Mucosa of descending colon (tissue), 3 donors: ENCODE results near the gene PHACTR1. TPM values are rescaled to one million over a fixed set of nuclear protein-coding genes. Genes with fewer than 3 reads are reported as not detected.

Source experiments
- ATAC-seq: fragments of 200-7000 bp; cut with Tn5 transposase; one replicate; pipeline ENCODE4 v1.9.1; 2020; ENCODE audit warnings: mild to moderate bottlenecking, moderate library complexity
- DNase-seq, 3 donors: peaks; one replicate each; pipeline ENCODE4 v3.0.0-alpha.2; 2020
- H3K36me3 ChIP-seq: fragments of 200-600 bp; one replicate; pipeline ENCODE4 v1.8.0; 2021; ENCODE audit warnings: low read depth, mild to moderate bottlenecking
- H3K4me1 ChIP-seq: fragments of 200-600 bp; one replicate; pipeline ENCODE4 v1.8.0; 2021; ENCODE audit warnings: low read depth, mild to moderate bottlenecking
- H3K4me3 ChIP-seq: fragments of 200-600 bp; one replicate; pipeline ENCODE4 v1.8.0; 2021; ENCODE audit warnings: mild to moderate bottlenecking
- H3K9me3 ChIP-seq: fragments of 200-600 bp; one replicate; pipeline ENCODE4 v1.8.0; 2021; ENCODE audit warnings: mild to moderate bottlenecking
- intact Hi-C, 2 donors: fragments of 100-400 bp; cut with DNase I in 1 of 2; cut with micrococcal nuclease in 1 of 2; formaldehyde crosslinking; loops; one replicate each; pipeline versions ENCODE4 v1.11.0 to v1.11.1; 2022; cut with DNase I, micrococcal nuclease
- total RNA-seq, 3 donors: library from RNA; stranded (reverse); fragmentation: NEBNext Ultra II Directional in 2 of 3; extraction: Animal tissue kit (Norgen Biotek cat#: 25700) in 2 of 3; gene quantifications; one replicate each; pipeline versions ENCODE4 v1.2.1 to v1.2.4, GENCODE V29; 2021 to 2023
- TF ChIP-seq, protein P1 (sequence below): fragments of 200-600 bp; IDR thresholded peaks from one replicate; pipeline ENCODE4 v1.8.0; 2022; ENCODE audit warnings: antibody characterized with exemption, mild to moderate bottlenecking
- donor health status: DM: no; HTN: no; CAD: no; lungs with moderate emphysema.
- donor health status: DM: no; HTN: no; CAD: no.
- donor health status: DM: no; HTN: yes; CAD: no.

PHACTR1 gene
- total RNA-seq, 3 donors from 2014 or later = 2.7 to 4.7 (median 3.1) TPM

DNA sequence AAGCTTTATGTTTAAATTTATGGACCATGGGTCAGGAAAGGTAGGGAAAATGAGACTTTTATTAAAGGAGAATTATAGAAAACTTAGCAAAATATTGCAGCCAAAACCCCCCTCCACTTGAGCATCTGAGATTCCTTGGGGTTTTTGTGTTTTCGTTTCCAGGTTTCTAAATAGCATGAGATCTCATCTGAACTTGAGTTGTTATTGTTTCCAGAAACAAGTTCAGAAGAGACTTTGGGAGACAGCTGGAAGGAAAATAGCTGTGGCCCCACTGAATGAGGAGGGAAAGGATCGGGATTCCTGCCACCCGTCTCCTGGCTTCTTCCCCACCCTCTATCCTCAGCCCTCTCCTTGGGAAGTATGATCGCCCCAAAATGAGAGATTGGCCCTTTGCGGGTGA is 536.2 kb downstream of the PHACTR1 start:
- no peak for ATAC-seq
- intact Hi-C loops = no loop called here

GRCh38 chr6:13253272-13253671 is 536.7 kb downstream of the PHACTR1 start:
- no peaks in the 10 kb centered on the region for H3K36me3 ChIP-seq
- TF ChIP-seq, protein P1, sequence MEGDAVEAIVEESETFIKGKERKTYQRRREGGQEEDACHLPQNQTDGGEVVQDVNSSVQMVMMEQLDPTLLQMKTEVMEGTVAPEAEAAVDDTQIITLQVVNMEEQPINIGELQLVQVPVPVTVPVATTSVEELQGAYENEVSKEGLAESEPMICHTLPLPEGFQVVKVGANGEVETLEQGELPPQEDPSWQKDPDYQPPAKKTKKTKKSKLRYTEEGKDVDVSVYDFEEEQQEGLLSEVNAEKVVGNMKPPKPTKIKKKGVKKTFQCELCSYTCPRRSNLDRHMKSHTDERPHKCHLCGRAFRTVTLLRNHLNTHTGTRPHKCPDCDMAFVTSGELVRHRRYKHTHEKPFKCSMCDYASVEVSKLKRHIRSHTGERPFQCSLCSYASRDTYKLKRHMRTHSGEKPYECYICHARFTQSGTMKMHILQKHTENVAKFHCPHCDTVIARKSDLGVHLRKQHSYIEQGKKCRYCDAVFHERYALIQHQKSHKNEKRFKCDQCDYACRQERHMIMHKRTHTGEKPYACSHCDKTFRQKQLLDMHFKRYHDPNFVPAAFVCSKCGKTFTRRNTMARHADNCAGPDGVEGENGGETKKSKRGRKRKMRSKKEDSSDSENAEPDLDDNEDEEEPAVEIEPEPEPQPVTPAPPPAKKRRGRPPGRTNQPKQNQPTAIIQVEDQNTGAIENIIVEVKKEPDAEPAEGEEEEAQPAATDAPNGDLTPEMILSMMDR = no peak
- no peak for ATAC-seq
- no peak overlapping the region for H3K4me3 ChIP-seq
- intact Hi-C loops = no loop called here
- no peaks in the 10 kb centered on the region for H3K9me3 ChIP-seq
- DNase-seq = no peak
- H3K4me1 ChIP-seq = no peaks in the 10 kb centered on the region

More for the DNA sequence above, 536.2 kb downstream of the PHACTR1 start:
- TF ChIP-seq, protein P1 = no peak
- Histone ChIP-seq H3K4me1 (no peaks in the 10 kb centered on the region), H3K36me3 (no peaks in the 10 kb centered on the region), H3K4me3 (no peak overlapping the region), H3K9me3 (no peaks in the 10 kb centered on the region)
- DNase-seq = no peak

- TF ChIP-seq, protein P1 = no peak
- H3K9me3 ChIP-seq = no peaks in the 10 kb centered on the region
- H3K36me3 ChIP-seq = no peaks in the 10 kb centered on the region
- ATAC-seq (peak; percentile 40), DNase-seq (no peak)
- no peak overlapping the region for H3K4me3 ChIP-seq
- no peaks in the 10 kb centered on the region for H3K4me1 ChIP-seq
- intact Hi-C loops = no loop called here
Measured at GRCh38 chr6:13256266-13257001, 539.9 kb downstream of the PHACTR1 start.

DNA sequence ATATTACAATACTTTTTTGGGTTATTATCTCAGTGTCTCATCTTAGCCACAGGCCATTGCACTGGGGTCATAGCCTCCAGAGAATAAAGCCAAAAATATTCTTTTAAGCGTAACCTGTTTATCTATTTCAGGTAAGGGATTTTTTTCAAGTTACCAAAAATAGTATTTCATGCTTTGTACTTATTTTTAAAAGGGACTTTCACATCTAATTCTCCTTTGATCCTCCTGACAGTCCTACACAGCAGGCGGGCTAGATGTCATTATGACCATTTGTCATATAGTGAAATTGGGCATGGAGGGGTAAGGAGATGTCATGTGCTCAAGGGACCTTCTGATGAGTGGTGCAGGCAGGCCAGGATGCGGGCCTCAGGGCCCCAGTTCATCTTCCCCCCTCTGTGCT is 542.8 kb downstream of the PHACTR1 start:
- DNase-seq = no peak
- Histone ChIP-seq H3K36me3 (no peaks in the 10 kb centered on the region), H3K4me3 (no peak overlapping the region), H3K9me3 (no peaks in the 10 kb centered on the region), H3K4me1 (no peaks in the 10 kb centered on the region)
- no peak for ATAC-seq
- intact Hi-C loops = no loop called here
- TF ChIP-seq, protein P1 = no peak

DNA sequence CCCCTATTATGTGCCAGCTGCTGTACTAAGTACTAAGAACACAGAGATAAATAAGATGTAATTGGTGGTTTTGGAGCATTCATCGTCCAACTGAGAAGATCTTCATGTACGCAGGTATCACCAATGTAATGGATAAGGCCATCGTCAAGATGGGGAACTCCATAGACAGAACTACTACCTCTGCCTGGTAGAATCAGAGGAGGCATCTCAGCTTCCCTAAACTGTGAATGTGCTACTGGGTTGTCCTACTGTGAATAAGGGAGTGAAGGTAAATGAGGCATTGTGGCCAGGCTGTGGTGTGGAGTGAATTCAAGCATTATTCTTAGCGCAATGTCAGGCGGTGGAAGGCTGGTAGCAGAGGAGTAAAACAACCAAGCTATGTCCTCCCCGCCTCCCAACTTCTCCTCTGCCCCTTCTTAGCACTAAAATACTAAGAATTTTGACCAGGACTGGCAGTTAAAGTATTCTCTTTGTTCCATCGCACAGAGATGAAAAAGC is 543.6 kb downstream of the PHACTR1 start:
- intact Hi-C loops = no loop called here
- Histone ChIP-seq H3K9me3 (no peaks in the 10 kb centered on the region), H3K4me1 (no peaks in the 10 kb centered on the region), H3K36me3 (no peaks in the 10 kb centered on the region), H3K4me3 (no peak overlapping the region)
- TF ChIP-seq, protein P1 = no peak
- no peak for ATAC-seq
- DNase-seq = no peak
